Neuronal stem cell (in vitro differentiated cells): ENCODE results near the gene CCL5. TPM values are rescaled to one million over a fixed set of nuclear protein-coding genes. Genes with fewer than 3 reads are reported as not detected.

Experiments
- DNase-seq: peaks from one replicate; pipeline ENCODE4 v3.0.0-alpha.2; 2013; ENCODE audit warnings: low spot score
- H2AFZ ChIP-seq: one replicate; pipeline ENCODE4 v1.6.1; 2013; ENCODE audit warnings: mild to moderate bottlenecking, low read length, inconsistent platforms
- H2AK5ac ChIP-seq: 2 replicates; pipeline ENCODE4 v1.6.1; 2013; ENCODE audit warnings: low read depth, mild to moderate bottlenecking, inconsistent platforms, low read length, moderate library complexity, mixed read lengths
- H2BK120ac ChIP-seq: 2 replicates; pipeline ENCODE4 v1.6.1; 2013; ENCODE audit warnings: low read depth, mild to moderate bottlenecking, inconsistent platforms, low read length, moderate library complexity, mixed read lengths
- H2BK12ac ChIP-seq: one replicate; pipeline ENCODE4 v1.6.1; 2013; ENCODE audit warnings: low read length, inconsistent platforms
- H2BK15ac ChIP-seq: 2 replicates; pipeline ENCODE4 v1.6.1; 2013; ENCODE audit warnings: mild to moderate bottlenecking, low read length, inconsistent platforms, mixed read lengths
- H2BK5ac ChIP-seq: one replicate; pipeline ENCODE4 v1.6.1; 2013; ENCODE audit warnings: inconsistent platforms, mild to moderate bottlenecking, low read length, moderate library complexity
- H3K14ac ChIP-seq: one replicate; pipeline ENCODE4 v1.6.1; 2013; ENCODE audit warnings: low read length, inconsistent platforms
- H3K18ac ChIP-seq: 2 replicates; pipeline ENCODE4 v1.6.1; 2013; ENCODE audit warnings: low read length, inconsistent platforms
- H3K23ac ChIP-seq: 2 replicates; pipeline ENCODE4 v1.6.1; 2013; ENCODE audit warnings: low read depth, mild to moderate bottlenecking, mixed read lengths, low read length, inconsistent platforms; ENCODE audit not compliant: poor library complexity
- H3K27ac ChIP-seq: replicated peaks from 3 replicates; pipeline ENCODE4 v1.5.1; 2013; ENCODE audit warnings: low read length, inconsistent platforms
- H3K27me3 ChIP-seq, 3 experiments: 2 replicates each; pipeline ENCODE4 v1.6.1; 2013; ENCODE audit warnings: low read length in 3 of 3, mild to moderate bottlenecking in 2 of 3, inconsistent platforms in 1 of 3, low read depth in 1 of 3, mixed read lengths in 1 of 3, moderate library complexity in 1 of 3; ENCODE audit not compliant: control insufficient read depth in 3 of 3, insufficient read depth in 3 of 3
- H3K36me3 ChIP-seq, 2 donors: replicated peaks in 1 of 2; 2 replicates each; pipeline ENCODE4 v1.6.1; 2013; ENCODE audit warnings: low read length in 2 of 2; ENCODE audit not compliant: control insufficient read depth in 2 of 2, insufficient read depth in 2 of 2
- H3K4ac ChIP-seq: 2 replicates; pipeline ENCODE4 v1.6.1; 2013; ENCODE audit warnings: inconsistent platforms, mild to moderate bottlenecking, low read length, moderate library complexity
- H3K4me1 ChIP-seq, 2 donors: 1 replicate in 1 of 2; 2 replicates in 1 of 2; pipeline ENCODE4 v1.6.1; 2013; ENCODE audit warnings: low read length in 2 of 2, low read depth in 1 of 2; ENCODE audit not compliant: control insufficient read depth in 2 of 2, insufficient read depth in 1 of 2
- H3K4me2 ChIP-seq: one replicate; pipeline ENCODE4 v1.6.1; 2013; ENCODE audit warnings: mild to moderate bottlenecking, low read length, inconsistent platforms; ENCODE audit not compliant: insufficient read depth, poor library complexity, severe bottlenecking
- H3K4me3 ChIP-seq, 2 donors: 2 replicates each; pipeline ENCODE4 v1.5.1; 2013; ENCODE audit warnings: low read length in 2 of 2, mild to moderate bottlenecking in 2 of 2, inconsistent platforms in 1 of 2, moderate library complexity in 1 of 2
- H3K79me1 ChIP-seq: one replicate; pipeline ENCODE4 v1.6.1; 2013; ENCODE audit warnings: low read depth, mild to moderate bottlenecking, inconsistent platforms, low read length, moderate library complexity
- H3K9ac ChIP-seq: one replicate; pipeline ENCODE4 v1.6.1; 2013; ENCODE audit warnings: mild to moderate bottlenecking, low read depth, low read length, inconsistent platforms; ENCODE audit not compliant: poor library complexity
- H3K9me3 ChIP-seq, 2 donors: replicated peaks in 1 of 2; 2 replicates each; pipeline versions ENCODE3 to v1.6.1; 2013; ENCODE audit warnings: low read length in 2 of 2, mild to moderate bottlenecking in 2 of 2, inconsistent platforms in 1 of 2, low read depth in 1 of 2, mixed read lengths in 1 of 2, moderate library complexity in 1 of 2; ENCODE audit not compliant: control insufficient read depth in 2 of 2, insufficient read depth in 1 of 2
- H4K8ac ChIP-seq: one replicate; pipeline ENCODE4 v1.6.1; 2013; ENCODE audit warnings: low read depth, mild to moderate bottlenecking, inconsistent platforms, low read length, moderate library complexity
- H4K91ac ChIP-seq: one replicate; pipeline ENCODE4 v1.6.1; 2013; ENCODE audit warnings: low read length, low read depth, mild to moderate bottlenecking, inconsistent platforms; ENCODE audit not compliant: poor library complexity
- WGBS, 2 donors: extraction: QIAGEN DNeasy Blood & Tissue Kit; methylation state at CpG; one replicate each; pipeline ENCODE4 v1.1.7; 2013; ENCODE audit warnings: missing lambda C conversion rate in 2 of 2, mixed read lengths in 1 of 2; ENCODE audit not compliant: insufficient read length in 2 of 2, insufficient replicate concordance in 1 of 2; ENCODE audit errors: extremely low coverage in 2 of 2; 5-methylcytosine and 5-hydroxymethylcytosine counted together
- polyA plus RNA-seq, 2 experiments: library from polyadenylated mRNA; stranded (reverse); fragments of 200-250 nt; gene quantifications; one replicate each; pipeline ENCODE4 v1.2.3, GENCODE V29; 2013

CCL5 gene
- 0.06 TPM for polyA plus RNA-seq (2013, experiment 1 of 2)
- 0.03 TPM for polyA plus RNA-seq (2013, experiment 2 of 2)

- no peak within 1 kb of the TSS for H4K91ac ChIP-seq
- no peaks in the 10 kb centered on the region for H3K79me1 ChIP-seq
- H2BK12ac ChIP-seq = no peak within 1 kb of the TSS
- H2BK5ac ChIP-seq = no peak within 1 kb of the TSS
- no peak within 1 kb of the TSS for H2AK5ac ChIP-seq
- H3K18ac ChIP-seq = no peak within 1 kb of the TSS
- H3K4me2 ChIP-seq = no peak within 1 kb of the TSS
- no peak within 1 kb of the TSS for H3K23ac ChIP-seq
- H3K4me1 ChIP-seq = peaks cover 1 to 4% of the 10 kb centered on the region in 2 donors
- H3K27me3 ChIP-seq = no peaks in the 10 kb centered on the region
- no peak within 1 kb of the TSS for H3K4me3 ChIP-seq
- no peak within 1 kb of the TSS for H3K4ac ChIP-seq
- no peak within 1 kb of the TSS for H3K27ac ChIP-seq
- H2BK15ac ChIP-seq = no peak within 1 kb of the TSS
- H3K14ac ChIP-seq = no peak within 1 kb of the TSS
- H3K9me3 ChIP-seq = no peaks in the 10 kb centered on the region
- H2BK120ac ChIP-seq = no peak within 1 kb of the TSS
- WGBS, 2 donors = no CpG with 5 or more reads among the region's 11 CpGs
- no peak within 1 kb of the TSS for H4K8ac ChIP-seq
- no peak within 1 kb of the TSS for H3K9ac ChIP-seq
- DNase-seq = no peak
- no peaks in the 10 kb centered on the region for H3K36me3 ChIP-seq
- no peak within 1 kb of the TSS for H2AFZ ChIP-seq
Observed at GRCh38 chr17:35879773-35880654, at the start of gene CCL5. TSS of gene CCL5 (minus strand) at chr17:35880360.

- Histone ChIP-seq H2AFZ (no peak overlapping the region), H2BK15ac (no peak overlapping the region), H3K36me3 (peaks cover 2 to 5% of the 10 kb centered on the region in 2 donors), H3K27me3 (no peaks in the 10 kb centered on the region), H3K79me1 (no peaks in the 10 kb centered on the region), H3K18ac (no peak overlapping the region), H2BK5ac (no peak overlapping the region), H3K4me3 (no peak overlapping the region), H3K9ac (no peak overlapping the region), H3K14ac (no peak overlapping the region), H3K4me2 (no peak overlapping the region), H4K8ac (no peak overlapping the region), H3K27ac (no peak overlapping the region), H4K91ac (no peak overlapping the region), H2BK12ac (no peak overlapping the region), H3K9me3 (no peaks in the 10 kb centered on the region), H3K4me1 (peaks cover 0 to 7% of the 10 kb centered on the region in 2 donors), H2AK5ac (no peak overlapping the region), H2BK120ac (no peak overlapping the region), H3K4ac (no peak overlapping the region), H3K23ac (no peak overlapping the region)
- DNase-seq = no peak
Observed at GRCh38 chr17:35927714-35928113, 47.6 kb upstream of the CCL5 start.

- no peak overlapping the region for H2BK12ac ChIP-seq
- no peak overlapping the region for H2BK5ac ChIP-seq
- H3K4me1 ChIP-seq = no peaks in the 10 kb centered on the region
- H4K91ac ChIP-seq = no peak overlapping the region
- H3K9ac ChIP-seq = no peak overlapping the region
- WGBS, 2 donors = no CpG with 5 or more reads among the region's 6 CpGs
- no peak overlapping the region for H3K14ac ChIP-seq
- H4K8ac ChIP-seq = no peak overlapping the region
- no peak overlapping the region for H2BK120ac ChIP-seq
- no peak for DNase-seq
- no peaks in the 10 kb centered on the region for H3K9me3 ChIP-seq
- H3K27ac ChIP-seq = no peak overlapping the region
- H3K79me1 ChIP-seq = no peaks in the 10 kb centered on the region
- no peak overlapping the region for H3K23ac ChIP-seq
- H2AFZ ChIP-seq = no peak overlapping the region
- H3K4me2 ChIP-seq = no peak overlapping the region
- H2BK15ac ChIP-seq = no peak overlapping the region
- no peak overlapping the region for H3K18ac ChIP-seq
- H3K4me3 ChIP-seq = no peak overlapping the region
- H3K4ac ChIP-seq = no peak overlapping the region
- H2AK5ac ChIP-seq = no peak overlapping the region
- H3K36me3 ChIP-seq = peaks cover 5 to 10% of the 10 kb centered on the region in 2 donors
- no peaks in the 10 kb centered on the region for H3K27me3 ChIP-seq
Observed at GRCh38 chr17:35923609-35924114, 43.5 kb upstream of the CCL5 start.

GRCh38 chr17:35920229-35920628 lies 40.1 kb upstream of the CCL5 start:
- Histone ChIP-seq H2AK5ac (no peak overlapping the region), H2BK5ac (no peak overlapping the region), H3K23ac (no peak overlapping the region), H3K4me3 (no peak overlapping the region), H3K4me2 (no peak overlapping the region), H3K4ac (no peak overlapping the region), H3K9ac (no peak overlapping the region), H2AFZ (no peak overlapping the region), H3K9me3 (peaks cover 0 to 4% of the 10 kb centered on the region in 2 donors), H3K79me1 (no peaks in the 10 kb centered on the region), H2BK120ac (no peak overlapping the region), H4K8ac (no peak overlapping the region), H3K4me1 (no peaks in the 10 kb centered on the region), H2BK15ac (no peak overlapping the region), H3K14ac (no peak overlapping the region), H3K18ac (no peak overlapping the region), H3K27me3 (no peaks in the 10 kb centered on the region), H3K36me3 (peaks cover 8 to 10% of the 10 kb centered on the region in 2 donors), H3K27ac (no peak overlapping the region), H2BK12ac (no peak overlapping the region), H4K91ac (no peak overlapping the region)
- DNase-seq = no peak
- WGBS, 2 donors = no CpG with 5 or more reads among the region's 1 CpG
